ENCODE measurements around the gene COX20. TPM values are rescaled to one million over a fixed set of nuclear protein-coding genes. Genes with fewer than 3 reads are reported as not detected.

Gene COX20
- total and polyA plus RNA-seq, 2 of the 13 experiments (the other 11 are each of a cell fraction or from before 2014, with no cell fraction given) = 34.4 to 95.8 TPM

DNA sequence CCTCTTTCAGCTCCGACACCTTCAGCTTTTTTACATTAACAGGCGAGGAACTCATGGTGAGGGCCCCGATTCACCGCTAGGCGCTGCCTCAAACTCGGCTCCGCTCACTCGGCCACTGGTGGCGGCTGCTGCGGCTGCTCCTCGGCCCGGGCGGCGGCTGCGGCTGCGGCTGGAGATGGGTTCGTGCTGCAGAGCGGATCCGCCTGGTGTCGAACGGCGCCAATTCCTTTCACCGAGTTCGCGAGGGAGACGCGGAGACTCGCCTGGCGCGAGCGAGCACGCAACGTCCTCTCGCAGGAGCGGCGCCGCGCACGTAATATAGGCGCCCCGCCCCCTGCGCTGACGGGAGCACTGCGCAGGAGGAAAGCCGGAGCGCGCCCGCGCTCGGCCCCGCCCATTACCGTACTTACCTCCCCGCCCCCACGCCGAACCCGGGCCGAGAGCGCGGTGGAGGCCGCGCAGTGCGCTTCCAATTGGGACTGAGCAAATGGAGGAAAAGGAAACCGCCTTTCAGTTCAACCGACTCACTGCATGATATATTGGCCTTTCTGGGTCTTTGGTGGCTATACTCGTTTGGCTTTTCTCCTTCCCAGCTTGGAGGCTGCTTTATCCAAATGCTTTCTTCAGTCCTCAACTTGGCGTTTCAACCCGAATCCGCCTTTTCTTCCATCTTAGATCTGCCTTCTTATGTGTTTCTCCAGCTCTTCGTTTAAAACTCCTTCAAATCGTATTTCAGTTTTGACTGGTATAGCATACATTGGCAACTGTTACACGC lies 29.0 kb downstream of the COX20 start, which contains the start of gene HNRNPU (continued):
- TF ChIP-seq NR2F6 (IDR thresholded peaks at IDR 0.05) = no peak
- peak; percentile 34; the same call in 1 of the 2 replicates for TF ChIP-seq NR2F6 (CRISPR knock-in tag; IDR thresholded peaks at IDR 0.05)
- TF ChIP-seq ESRRA (CRISPR knock-in tag; IDR thresholded peaks at IDR 0.05; ENCODE audit: low read depth) = peak; percentile 55
- 0 out of 2 replicates have a peak, but pooled peaks have one; percentile 33 for TF ChIP-seq ZSCAN30 (CRISPR knock-in tag; IDR thresholded peaks at IDR 0.05)
- TF ChIP-seq BRD4 (CRISPR knock-in tag; IDR thresholded peaks at IDR 0.05) = peak; percentile 87
- TF ChIP-seq NR3C1 (CRISPR knock-in tag; IDR thresholded peaks at IDR 0.05) = no peak
- no peak for TF ChIP-seq SRSF9 (IDR thresholded peaks at IDR 0.05; ENCODE audit: borderline replicate concordance, insufficient read depth, low read depth, low read length, poor library complexity, severe bottlenecking)
- no peak for TF ChIP-seq ZNF558 (CRISPR knock-in tag; IDR thresholded peaks at IDR 0.05; ENCODE audit: borderline replicate concordance)
- TF ChIP-seq, protein P1, sequence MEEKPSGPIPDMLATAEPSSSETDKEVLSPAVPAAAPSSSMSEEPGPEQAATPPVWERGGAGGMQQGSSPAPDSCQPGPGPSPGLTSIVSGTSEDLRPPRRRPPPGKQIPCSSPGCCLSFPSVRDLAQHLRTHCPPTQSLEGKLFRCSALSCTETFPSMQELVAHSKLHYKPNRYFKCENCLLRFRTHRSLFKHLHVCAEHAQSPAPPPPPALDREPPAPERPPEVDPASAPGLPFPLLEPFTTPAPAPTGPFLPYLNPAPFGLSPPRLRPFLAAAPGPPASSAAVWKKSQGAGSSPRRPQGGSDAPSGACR (CRISPR knock-in tag; IDR thresholded peaks at IDR 0.05) = peak; percentile 61; the same call in 1 of the 2 replicates
- TF ChIP-seq, protein P2, sequence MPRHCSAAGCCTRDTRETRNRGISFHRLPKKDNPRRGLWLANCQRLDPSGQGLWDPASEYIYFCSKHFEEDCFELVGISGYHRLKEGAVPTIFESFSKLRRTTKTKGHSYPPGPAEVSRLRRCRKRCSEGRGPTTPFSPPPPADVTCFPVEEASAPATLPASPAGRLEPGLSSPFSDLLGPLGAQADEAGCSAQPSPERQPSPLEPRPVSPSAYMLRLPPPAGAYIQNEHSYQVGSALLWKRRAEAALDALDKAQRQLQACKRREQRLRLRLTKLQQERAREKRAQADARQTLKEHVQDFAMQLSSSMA (CRISPR knock-in tag; IDR thresholded peaks at IDR 0.05) = no peak; the same call in 1 of the 2 replicates
- TF ChIP-seq, protein P3, sequence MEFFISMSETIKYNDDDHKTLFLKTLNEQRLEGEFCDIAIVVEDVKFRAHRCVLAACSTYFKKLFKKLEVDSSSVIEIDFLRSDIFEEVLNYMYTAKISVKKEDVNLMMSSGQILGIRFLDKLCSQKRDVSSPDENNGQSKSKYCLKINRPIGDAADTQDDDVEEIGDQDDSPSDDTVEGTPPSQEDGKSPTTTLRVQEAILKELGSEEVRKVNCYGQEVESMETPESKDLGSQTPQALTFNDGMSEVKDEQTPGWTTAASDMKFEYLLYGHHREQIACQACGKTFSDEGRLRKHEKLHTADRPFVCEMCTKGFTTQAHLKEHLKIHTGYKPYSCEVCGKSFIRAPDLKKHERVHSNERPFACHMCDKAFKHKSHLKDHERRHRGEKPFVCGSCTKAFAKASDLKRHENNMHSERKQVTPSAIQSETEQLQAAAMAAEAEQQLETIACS (CRISPR knock-in tag; IDR thresholded peaks at IDR 0.05) = peak; percentile 100
- TF ChIP-seq DPF2 (CRISPR knock-in tag; IDR thresholded peaks at IDR 0.05; ENCODE audit: borderline replicate concordance, low read depth) = no peak
- no peak for TF ChIP-seq ZNF484 (CRISPR knock-in tag; IDR thresholded peaks at IDR 0.05; ENCODE audit: borderline replicate concordance, low read depth)
- no peak for TF ChIP-seq ZNF180 (CRISPR knock-in tag; IDR thresholded peaks at IDR 0.05; ENCODE audit: borderline replicate concordance, low read depth)
- peak; percentile 48; the same call in 1 of the 2 replicates for TF ChIP-seq ELF1 (CRISPR knock-in tag; IDR thresholded peaks at IDR 0.05)
- 0 out of 2 replicates have a peak, but pooled peaks have one; percentile 12 for TF ChIP-seq SNAPC5 (CRISPR knock-in tag; IDR thresholded peaks at IDR 0.05; ENCODE audit: borderline replicate concordance)
- no peak; the same call in 1 of the 2 replicates for TF ChIP-seq EED (CRISPR knock-in tag; IDR thresholded peaks at IDR 0.05)
- TF ChIP-seq MXD1 (CRISPR knock-in tag; IDR thresholded peaks at IDR 0.05) = no peak
- TF ChIP-seq KDM5B (CRISPR knock-in tag; IDR thresholded peaks at IDR 0.05; ENCODE audit: borderline replicate concordance) = peak; percentile 49; the same call in 1 of the 2 replicates
- no peak for TF ChIP-seq ZNF24 (IDR thresholded peaks at IDR 0.05)
- no peak for TF ChIP-seq ZKSCAN5 (CRISPR knock-in tag; IDR thresholded peaks at IDR 0.05)
- peak; percentile 16; the same call in 1 of the 2 replicates for TF ChIP-seq ZNF768 (CRISPR knock-in tag; IDR thresholded peaks at IDR 0.05)
- TF ChIP-seq ZNF577 (CRISPR knock-in tag; IDR thresholded peaks at IDR 0.05; ENCODE audit: borderline replicate concordance, low read depth) = no peak
- peak; percentile 71 for TF ChIP-seq ZNF451 (CRISPR knock-in tag; IDR thresholded peaks at IDR 0.05)
- no peak for TF ChIP-seq NCOR1 (IDR thresholded peaks at IDR 0.05; ENCODE audit: borderline replicate concordance, low read length)
- TF ChIP-seq, protein P4, sequence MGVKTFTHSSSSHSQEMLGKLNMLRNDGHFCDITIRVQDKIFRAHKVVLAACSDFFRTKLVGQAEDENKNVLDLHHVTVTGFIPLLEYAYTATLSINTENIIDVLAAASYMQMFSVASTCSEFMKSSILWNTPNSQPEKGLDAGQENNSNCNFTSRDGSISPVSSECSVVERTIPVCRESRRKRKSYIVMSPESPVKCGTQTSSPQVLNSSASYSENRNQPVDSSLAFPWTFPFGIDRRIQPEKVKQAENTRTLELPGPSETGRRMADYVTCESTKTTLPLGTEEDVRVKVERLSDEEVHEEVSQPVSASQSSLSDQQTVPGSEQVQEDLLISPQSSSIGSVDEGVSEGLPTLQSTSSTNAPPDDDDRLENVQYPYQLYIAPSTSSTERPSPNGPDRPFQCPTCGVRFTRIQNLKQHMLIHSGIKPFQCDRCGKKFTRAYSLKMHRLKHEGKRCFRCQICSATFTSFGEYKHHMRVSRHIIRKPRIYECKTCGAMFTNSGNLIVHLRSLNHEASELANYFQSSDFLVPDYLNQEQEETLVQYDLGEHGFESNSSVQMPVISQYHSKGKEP (CRISPR knock-in tag; IDR thresholded peaks at IDR 0.05) = no peak; the same call in 1 of the 2 replicates

All from HepG2 (cell line).